GM12875 (cell line): ENCODE data around the gene RBM20.

Experiments used
- H3K4me3 ChIP-seq: one replicate; pipeline ENCODE4 v1.5.1; 2011; ENCODE audit warnings: low read depth, low read length, control low read depth
- TF ChIP-seq, protein P1 (sequence below): IDR thresholded peaks from 2 replicates; pipeline ENCODE4 v1.5.1; 2011; ENCODE audit warnings: low read depth, mild to moderate bottlenecking, control low read depth, inconsistent platforms, low read length, moderate library complexity, borderline replicate concordance; ENCODE audit not compliant: insufficient read depth

Gene RBM20

DNA sequence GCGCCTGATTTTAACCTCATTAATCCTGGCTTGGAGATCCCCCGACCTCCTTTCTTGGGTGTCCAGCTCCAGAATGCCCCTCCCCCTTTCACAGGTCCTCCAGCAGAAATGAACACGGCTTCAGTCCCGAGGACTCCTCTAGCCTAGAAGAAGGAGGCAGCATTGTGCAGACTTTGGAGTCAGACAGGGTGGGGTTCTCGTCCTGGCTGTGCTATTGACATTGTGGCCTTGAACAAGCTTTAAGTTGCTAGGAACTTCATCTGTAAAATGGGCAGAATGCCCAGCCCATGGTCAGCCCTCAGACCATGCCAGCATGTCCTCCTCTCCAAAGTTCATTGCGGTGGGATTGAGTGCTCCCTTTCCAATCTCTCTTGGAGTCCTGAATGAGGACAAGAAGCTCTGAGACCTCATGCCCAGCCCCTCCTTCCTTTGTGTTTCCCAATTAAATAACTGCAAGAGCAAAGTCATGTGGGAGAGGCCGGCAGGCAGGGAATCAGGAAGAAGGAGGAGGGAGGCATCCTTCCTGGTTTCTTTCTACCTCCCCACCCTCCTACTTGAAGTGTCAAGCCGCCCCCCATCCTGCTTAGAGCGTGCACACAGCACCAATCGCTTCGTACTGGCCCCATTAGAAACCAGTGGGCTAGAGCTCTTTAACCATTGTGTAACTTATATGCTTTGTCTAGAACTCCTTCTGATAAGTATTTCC lies 86.4 kb downstream of the RBM20 start:
- TF ChIP-seq, protein P1, sequence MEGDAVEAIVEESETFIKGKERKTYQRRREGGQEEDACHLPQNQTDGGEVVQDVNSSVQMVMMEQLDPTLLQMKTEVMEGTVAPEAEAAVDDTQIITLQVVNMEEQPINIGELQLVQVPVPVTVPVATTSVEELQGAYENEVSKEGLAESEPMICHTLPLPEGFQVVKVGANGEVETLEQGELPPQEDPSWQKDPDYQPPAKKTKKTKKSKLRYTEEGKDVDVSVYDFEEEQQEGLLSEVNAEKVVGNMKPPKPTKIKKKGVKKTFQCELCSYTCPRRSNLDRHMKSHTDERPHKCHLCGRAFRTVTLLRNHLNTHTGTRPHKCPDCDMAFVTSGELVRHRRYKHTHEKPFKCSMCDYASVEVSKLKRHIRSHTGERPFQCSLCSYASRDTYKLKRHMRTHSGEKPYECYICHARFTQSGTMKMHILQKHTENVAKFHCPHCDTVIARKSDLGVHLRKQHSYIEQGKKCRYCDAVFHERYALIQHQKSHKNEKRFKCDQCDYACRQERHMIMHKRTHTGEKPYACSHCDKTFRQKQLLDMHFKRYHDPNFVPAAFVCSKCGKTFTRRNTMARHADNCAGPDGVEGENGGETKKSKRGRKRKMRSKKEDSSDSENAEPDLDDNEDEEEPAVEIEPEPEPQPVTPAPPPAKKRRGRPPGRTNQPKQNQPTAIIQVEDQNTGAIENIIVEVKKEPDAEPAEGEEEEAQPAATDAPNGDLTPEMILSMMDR = no peak
- no peak overlapping the region for H3K4me3 ChIP-seq

- TF ChIP-seq, protein P1 = no peak
- no peak overlapping the region for H3K4me3 ChIP-seq
Observed at GRCh38 chr10:110733218-110733952, 89.2 kb downstream of the RBM20 start.

DNA sequence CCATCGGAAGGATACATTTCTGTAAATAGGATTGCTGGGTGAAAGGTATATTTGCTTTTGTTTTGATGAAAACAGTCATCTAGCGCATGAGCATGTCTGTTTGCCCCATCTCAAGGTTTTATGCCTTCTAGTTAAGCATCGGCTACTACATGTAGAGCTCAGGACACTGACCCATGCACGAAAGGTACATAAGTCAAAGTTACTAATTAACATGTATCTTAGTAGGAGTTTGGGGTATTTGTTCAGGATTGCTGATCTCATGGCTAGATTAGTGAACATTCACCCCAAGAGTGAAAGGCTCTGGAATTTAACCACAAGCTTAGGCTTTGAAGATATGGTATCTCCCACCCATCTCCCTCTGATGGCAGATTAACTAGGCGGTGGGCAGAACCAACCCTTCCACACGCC lies 91.5 kb downstream of the RBM20 start:
- TF ChIP-seq, protein P1 = no peak
- no peak overlapping the region for H3K4me3 ChIP-seq

DNA sequence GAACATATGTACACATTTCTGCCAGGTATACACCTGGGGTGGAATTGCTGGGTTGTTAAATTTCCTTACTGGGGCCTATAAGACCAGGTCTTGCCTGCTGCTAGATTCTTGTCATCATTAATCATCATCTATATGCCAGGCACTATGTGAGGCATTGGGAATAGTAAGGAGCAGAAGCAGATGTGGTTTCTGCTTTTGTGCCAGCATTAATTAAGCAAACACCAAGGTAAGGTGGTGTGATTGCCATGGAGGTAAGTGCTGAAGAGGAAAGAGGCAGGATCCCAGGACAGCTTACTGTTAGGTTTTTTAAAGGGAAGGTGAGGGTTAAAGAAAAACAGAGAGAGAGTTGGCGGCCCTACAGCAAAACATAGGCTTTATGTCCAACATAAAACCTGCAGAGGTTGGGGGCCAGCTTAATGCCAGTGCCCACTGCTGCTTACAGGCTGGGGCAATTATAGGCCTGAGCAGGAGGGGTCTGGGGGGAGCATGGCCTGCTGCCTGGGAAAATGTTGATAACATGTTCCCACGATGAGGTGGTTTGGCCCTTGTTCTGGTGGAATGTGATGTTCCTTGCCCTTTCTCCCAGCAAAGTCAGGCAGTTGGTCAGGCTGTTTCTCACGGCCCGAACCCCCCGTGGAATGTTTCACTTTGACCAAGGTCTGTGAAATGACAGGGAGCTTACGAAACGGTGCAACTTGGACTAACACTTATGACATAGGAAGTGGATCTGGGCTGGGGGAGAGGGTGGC lies 93.9 kb downstream of the RBM20 start:
- H3K4me3 ChIP-seq = no peak overlapping the region

GRCh38 chr10:110739811-110740271 lies 95.7 kb downstream of the RBM20 start:
- TF ChIP-seq, protein P1 = no peak
- H3K4me3 ChIP-seq = no peak overlapping the region

More for the DNA sequence above, 93.9 kb downstream of the RBM20 start:
- TF ChIP-seq, protein P1 = no peak

DNA sequence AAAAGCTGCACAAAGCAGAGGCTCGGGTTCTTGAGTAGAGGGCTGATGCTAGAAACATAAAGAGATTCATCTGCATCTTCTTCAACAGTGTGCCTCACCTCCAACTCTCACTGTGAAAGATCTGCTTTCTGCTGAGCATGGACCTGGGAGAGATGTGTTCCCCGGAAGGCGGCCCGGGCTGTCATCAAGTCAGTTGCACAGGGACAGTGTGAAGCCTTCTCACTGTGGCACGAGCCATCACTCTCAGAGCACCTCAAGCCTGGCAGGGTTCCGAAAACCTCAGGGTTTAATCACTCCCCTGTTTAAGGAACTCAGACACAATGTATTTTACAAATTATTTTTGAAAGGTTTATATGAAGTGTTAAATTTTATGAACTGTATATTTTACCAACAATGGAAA lies 98.7 kb downstream of the RBM20 start:
- H3K4me3 ChIP-seq = no peak overlapping the region
- TF ChIP-seq, protein P1 = no peak
